ENCODE measurements around the gene PTPRG. TPM values are rescaled to one million over a fixed set of nuclear protein-coding genes. Genes with fewer than 3 reads are reported as not detected.

Gene PTPRG
- total and polyA plus RNA-seq, 2 experiments from 2014 or later, result 8.5 to 34.9 TPM

- no peaks in the 10 kb centered on the region for H3K4me1 ChIP-seq (ENCODE audit: insufficient read depth)
- WGBS (ENCODE audit: low lambda C conversion rate, missing lambda C conversion rate), result 88% methylated on average over 2 of the region's 2 CpGs
- H3K27me3 ChIP-seq, result no peaks in the 10 kb centered on the region
- H3K27ac ChIP-seq, result no peak overlapping the region
- H3K9me3 ChIP-seq (ENCODE audit: low read depth), result no peaks in the 10 kb centered on the region
- H3K4me2 ChIP-seq, result no peak overlapping the region
- H3K9me2 ChIP-seq (replicated peaks; ENCODE audit: insufficient read depth), result no peaks in the 10 kb centered on the region
- peaks cover 2% of the 10 kb centered on the region for H3K79me2 ChIP-seq
- H2AFZ ChIP-seq, result no peak overlapping the region
- no peak for TF ChIP-seq CTCF (IDR thresholded peaks at IDR 0.05; ENCODE audit: poor library complexity)
- TF ChIP-seq EZH2 (IDR thresholded peaks at IDR 0.05; ENCODE audit: borderline replicate concordance), result no peak
- no peak for TF ChIP-seq EZH2phosphoT487 (IDR thresholded peaks at IDR 0.05; ENCODE audit: low read depth, severe bottlenecking, unreplicated experiment)
- H3K4me3 ChIP-seq, result no peak overlapping the region
- DNase-seq (ENCODE audit: low spot score), result no peak
- H4K20me1 ChIP-seq (ENCODE audit: insufficient read depth, poor library complexity, severe bottlenecking), result no peaks in the 10 kb centered on the region
- no peaks in the 10 kb centered on the region for H3K36me3 ChIP-seq (replicated peaks; ENCODE audit: insufficient read depth, low read depth)
Observed at GRCh38 chr3:62020706-62021105, 459.3 kb downstream of the PTPRG start.

- 95% methylated on average over 4 of the region's 4 CpGs for WGBS (ENCODE audit: low lambda C conversion rate, missing lambda C conversion rate)
- H2AFZ ChIP-seq, result no peak overlapping the region
- no peaks in the 10 kb centered on the region for H3K4me1 ChIP-seq (ENCODE audit: insufficient read depth)
- TF ChIP-seq CTCF (IDR thresholded peaks at IDR 0.05; ENCODE audit: poor library complexity) (no peak), EZH2phosphoT487 (IDR thresholded peaks at IDR 0.05; ENCODE audit: low read depth, severe bottlenecking, unreplicated experiment) (no peak), EZH2 (IDR thresholded peaks at IDR 0.05; ENCODE audit: borderline replicate concordance) (no peak)
- H3K79me2 ChIP-seq, result peaks cover 2% of the 10 kb centered on the region
- no peaks in the 10 kb centered on the region for H3K9me2 ChIP-seq (replicated peaks; ENCODE audit: insufficient read depth)
- no peaks in the 10 kb centered on the region for H3K9me3 ChIP-seq (ENCODE audit: low read depth)
- H3K27ac ChIP-seq, result no peak overlapping the region
- H3K4me3 ChIP-seq, result no peak overlapping the region
- DNase-seq (ENCODE audit: low spot score), result no peak
- H3K36me3 ChIP-seq (replicated peaks; ENCODE audit: insufficient read depth, low read depth), result no peaks in the 10 kb centered on the region
- no peaks in the 10 kb centered on the region for H4K20me1 ChIP-seq (ENCODE audit: insufficient read depth, poor library complexity, severe bottlenecking)
- H3K4me2 ChIP-seq, result no peak overlapping the region
- no peaks in the 10 kb centered on the region for H3K27me3 ChIP-seq
Observed at GRCh38 chr3:62022312-62022711, 460.9 kb downstream of the PTPRG start.

GRCh38 chr3:62024882-62025281 is 463.5 kb downstream of the PTPRG start:
- no peaks in the 10 kb centered on the region for H3K9me2 ChIP-seq (replicated peaks; ENCODE audit: insufficient read depth)
- peaks cover 2% of the 10 kb centered on the region for H3K79me2 ChIP-seq
- TF ChIP-seq CTCF (IDR thresholded peaks at IDR 0.05; ENCODE audit: poor library complexity) (no peak), EZH2 (IDR thresholded peaks at IDR 0.05; ENCODE audit: borderline replicate concordance) (no peak), EZH2phosphoT487 (IDR thresholded peaks at IDR 0.05; ENCODE audit: low read depth, severe bottlenecking, unreplicated experiment) (no peak)
- no peak for DNase-seq (ENCODE audit: low spot score)
- no peaks in the 10 kb centered on the region for H3K27me3 ChIP-seq
- H3K4me1 ChIP-seq (ENCODE audit: insufficient read depth), result no peaks in the 10 kb centered on the region
- H3K36me3 ChIP-seq (replicated peaks; ENCODE audit: insufficient read depth, low read depth), result no peaks in the 10 kb centered on the region
- H3K27ac ChIP-seq, result no peak overlapping the region
- H3K9me3 ChIP-seq (ENCODE audit: low read depth), result no peaks in the 10 kb centered on the region
- H2AFZ ChIP-seq, result no peak overlapping the region
- H3K4me3 ChIP-seq, result no peak overlapping the region
- no peak overlapping the region for H3K4me2 ChIP-seq
- peaks cover 2% of the 10 kb centered on the region for H4K20me1 ChIP-seq (ENCODE audit: insufficient read depth, poor library complexity, severe bottlenecking)
- 85% methylated on average over 3 of the region's 3 CpGs for WGBS (ENCODE audit: low lambda C conversion rate, missing lambda C conversion rate)

GRCh38 chr3:62025913-62026312 is 464.5 kb downstream of the PTPRG start:
- no peak overlapping the region for H3K27ac ChIP-seq
- H3K9me2 ChIP-seq (replicated peaks; ENCODE audit: insufficient read depth), result no peaks in the 10 kb centered on the region
- H3K36me3 ChIP-seq (replicated peaks; ENCODE audit: insufficient read depth, low read depth), result no peaks in the 10 kb centered on the region
- peaks cover 3% of the 10 kb centered on the region for H4K20me1 ChIP-seq (ENCODE audit: insufficient read depth, poor library complexity, severe bottlenecking)
- TF ChIP-seq EZH2phosphoT487 (IDR thresholded peaks at IDR 0.05; ENCODE audit: low read depth, severe bottlenecking, unreplicated experiment) (no peak), EZH2 (IDR thresholded peaks at IDR 0.05; ENCODE audit: borderline replicate concordance) (no peak), CTCF (IDR thresholded peaks at IDR 0.05; ENCODE audit: poor library complexity) (no peak)
- DNase-seq (ENCODE audit: low spot score), result no peak
- no peaks in the 10 kb centered on the region for H3K9me3 ChIP-seq (ENCODE audit: low read depth)
- no peaks in the 10 kb centered on the region for H3K4me1 ChIP-seq (ENCODE audit: insufficient read depth)
- no peak overlapping the region for H3K4me3 ChIP-seq
- H2AFZ ChIP-seq, result no peak overlapping the region
- no peaks in the 10 kb centered on the region for H3K79me2 ChIP-seq
- H3K4me2 ChIP-seq, result no peak overlapping the region
- 100% methylated on average over 1 of the region's 1 CpG for WGBS (ENCODE audit: low lambda C conversion rate, missing lambda C conversion rate)
- no peaks in the 10 kb centered on the region for H3K27me3 ChIP-seq
